ENCODE results near the gene STX10.

The STX10 gene

GRCh38 chr19:13118424-13119193 lies 31.6 kb downstream of the STX10 start:
- DNase-seq, result peak; percentile 60

DNA sequence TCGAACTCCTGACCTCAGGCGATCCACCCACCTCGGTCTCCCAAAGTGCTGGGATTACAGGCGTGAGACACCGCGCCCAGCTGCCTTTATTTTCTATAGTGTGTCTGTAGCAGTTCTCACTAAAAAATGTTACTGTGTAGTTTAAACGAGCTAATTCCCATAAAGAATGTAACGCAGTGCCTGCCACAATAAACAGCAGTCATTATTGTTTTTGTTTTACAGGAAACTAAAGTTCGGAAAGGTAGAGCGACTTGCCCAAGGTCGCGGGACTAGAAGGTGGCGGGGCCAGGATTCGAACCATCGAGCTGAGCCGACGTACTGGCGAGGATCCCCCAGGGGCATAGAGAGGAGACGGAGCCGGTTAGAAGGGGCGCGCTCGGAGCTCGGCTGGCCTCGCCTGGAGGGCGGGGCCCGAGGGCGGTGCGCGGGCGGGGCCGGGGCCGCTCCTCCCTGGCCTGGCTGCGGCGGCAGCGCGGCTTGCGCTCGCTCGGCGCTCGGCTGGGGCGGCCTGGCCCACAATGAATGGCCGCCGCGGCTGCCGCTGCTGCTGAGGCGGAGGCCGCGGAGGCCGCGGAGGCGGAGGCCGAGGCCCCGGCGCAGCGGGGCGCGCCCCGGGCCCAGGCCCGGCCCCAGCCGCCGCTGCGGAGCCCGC lies 32.3 kb downstream of the STX10 start, which contains the start of gene NACC1:
Gene NACC1, plus strand, starts transcription at position 493 of the 652 bp plus-strand sequence. CDS start 16,944 bp downstream, outside the sequence.
- peak; percentile 95 for DNase-seq

- no peak for DNase-seq
Measured at GRCh38 chr19:13117176-13117771, 32.9 kb downstream of the STX10 start.

DNA sequence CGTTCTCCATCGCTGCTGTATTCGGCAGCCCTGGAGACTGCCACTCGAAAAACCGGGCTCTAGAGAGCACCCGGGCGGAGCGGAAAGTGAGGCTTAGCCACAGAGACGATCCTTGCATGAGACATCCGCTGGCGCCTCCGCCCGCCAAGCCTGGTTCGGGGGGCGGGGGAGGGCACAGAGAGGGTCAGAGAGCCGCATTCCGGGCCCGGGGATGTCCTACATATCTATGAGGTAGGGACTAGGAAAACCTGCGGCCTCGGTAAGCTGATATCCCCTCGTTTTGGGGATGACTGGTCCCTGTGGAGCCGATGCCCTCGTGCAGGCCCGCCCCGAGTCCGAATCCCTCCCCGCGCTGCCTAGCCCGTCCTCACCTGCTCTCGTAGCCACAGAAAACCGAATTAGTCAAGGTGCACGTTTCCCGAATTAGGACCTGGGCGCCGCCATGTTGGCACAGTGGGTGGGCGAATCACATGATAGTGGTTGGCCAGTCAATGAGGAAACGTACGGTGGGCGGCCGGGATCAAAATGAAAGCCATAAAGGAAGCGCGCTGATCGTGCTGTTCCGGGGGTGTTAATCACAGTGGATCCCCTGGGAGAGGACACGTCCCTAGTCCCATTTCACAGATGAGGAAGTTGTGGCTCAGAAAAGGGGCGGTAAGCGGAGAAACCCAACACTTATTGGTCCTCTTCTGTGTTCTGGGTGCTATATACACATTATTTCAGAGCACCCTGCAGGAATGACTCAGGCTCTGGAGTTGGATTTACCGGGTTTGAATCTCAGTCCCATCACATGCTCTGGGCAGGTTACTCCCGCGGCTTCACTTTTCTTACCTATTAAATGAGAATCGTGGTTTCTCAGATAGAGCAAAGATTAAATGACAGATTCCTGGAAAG lies 33.6 kb downstream of the STX10 start, which contains the start of gene TRMT1:
Gene TRMT1, minus strand, starts transcription at position 459 of the 894 bp plus-strand sequence. Its CDS starts 341 bp downstream, at position 118.
- peak; percentile 95 for DNase-seq

DNA sequence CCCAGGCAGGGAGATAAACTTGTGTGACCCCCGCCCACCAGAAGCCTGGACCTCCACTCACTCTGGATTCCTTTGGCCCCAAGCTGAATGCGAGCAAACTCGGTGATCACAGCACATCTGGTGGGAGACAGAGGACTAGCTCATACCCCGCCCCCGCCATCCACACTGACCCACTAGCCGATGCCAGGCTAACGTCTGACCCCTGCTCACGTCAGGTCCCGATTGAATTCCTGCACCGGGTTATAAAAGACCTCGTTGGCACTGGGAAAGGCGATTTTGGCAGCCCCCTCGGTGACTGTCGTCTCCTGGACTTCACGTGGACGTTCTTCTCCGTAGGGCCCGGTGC lies 34.3 kb downstream of the STX10 start:
- DNase-seq, result no peak

DNA sequence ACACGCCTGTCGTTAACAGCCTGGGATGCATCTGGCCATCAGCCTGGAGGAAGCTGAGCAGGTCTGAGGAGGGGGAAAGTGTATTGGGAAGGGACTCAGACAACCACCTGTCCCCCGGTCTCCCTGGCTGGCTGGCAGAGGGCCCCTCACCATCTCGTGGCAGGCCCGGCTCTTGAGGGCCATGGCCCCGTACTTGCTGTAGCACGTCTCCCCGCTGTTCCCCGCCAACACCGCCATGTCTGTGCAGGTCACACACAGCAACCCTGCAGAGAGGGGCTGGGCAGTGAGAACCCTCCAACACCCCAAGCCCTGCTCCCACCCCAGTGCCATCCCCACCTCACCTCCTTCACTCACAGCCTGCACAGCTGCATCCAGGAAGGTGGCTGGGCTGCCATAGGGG lies 37.6 kb downstream of the STX10 start:
- DNase-seq, result no peak

GRCh38 chr19:13110099-13110610 lies 40.0 kb downstream of the STX10 start:
- DNase-seq, result no peak

- no peak for DNase-seq
Measured at GRCh38 chr19:13109361-13110098, 40.6 kb downstream of the STX10 start.

DNA sequence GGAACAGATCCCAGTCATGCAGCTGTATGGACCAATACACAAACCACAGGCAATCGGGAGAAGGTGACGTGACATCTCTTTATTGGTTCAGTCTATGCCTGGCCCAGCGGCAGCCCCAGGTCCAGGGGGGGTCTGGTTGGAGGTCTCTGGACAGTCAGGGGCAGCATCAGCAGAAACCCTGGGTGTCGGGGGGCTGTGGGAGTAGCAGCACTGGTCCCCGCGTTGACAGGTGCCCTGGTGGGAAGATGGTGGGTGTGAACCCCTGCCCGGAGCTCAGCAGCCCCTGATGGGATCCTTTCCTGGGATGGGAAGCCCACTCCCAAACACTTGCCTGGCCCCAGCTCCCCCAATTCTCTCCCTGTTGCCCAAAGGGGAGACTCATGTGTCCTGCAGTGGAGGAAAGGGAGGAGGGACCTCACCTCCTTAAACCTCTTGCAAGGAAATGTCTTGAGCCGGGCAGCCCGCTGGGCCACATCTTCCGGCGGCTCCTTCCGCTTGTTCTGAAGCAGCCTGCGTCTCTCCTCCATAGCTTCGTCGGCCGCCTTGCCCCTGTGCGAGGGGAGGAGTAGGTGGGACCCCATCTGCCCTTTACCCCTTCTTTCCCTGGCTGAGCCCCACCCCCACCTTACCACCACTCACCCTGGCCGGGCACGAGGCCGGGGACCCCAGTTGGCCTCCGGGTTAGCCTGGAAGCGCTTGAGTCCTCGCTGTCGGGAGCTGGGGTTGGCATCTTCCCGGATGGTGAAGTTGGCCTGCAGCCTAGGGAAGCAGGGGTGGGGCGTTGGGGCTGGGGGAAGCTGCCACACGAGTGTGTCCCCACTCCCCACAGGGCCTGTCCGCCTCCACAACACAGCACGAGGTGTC lies 45.1 kb downstream of the STX10 start:
- no peak for DNase-seq

DNA sequence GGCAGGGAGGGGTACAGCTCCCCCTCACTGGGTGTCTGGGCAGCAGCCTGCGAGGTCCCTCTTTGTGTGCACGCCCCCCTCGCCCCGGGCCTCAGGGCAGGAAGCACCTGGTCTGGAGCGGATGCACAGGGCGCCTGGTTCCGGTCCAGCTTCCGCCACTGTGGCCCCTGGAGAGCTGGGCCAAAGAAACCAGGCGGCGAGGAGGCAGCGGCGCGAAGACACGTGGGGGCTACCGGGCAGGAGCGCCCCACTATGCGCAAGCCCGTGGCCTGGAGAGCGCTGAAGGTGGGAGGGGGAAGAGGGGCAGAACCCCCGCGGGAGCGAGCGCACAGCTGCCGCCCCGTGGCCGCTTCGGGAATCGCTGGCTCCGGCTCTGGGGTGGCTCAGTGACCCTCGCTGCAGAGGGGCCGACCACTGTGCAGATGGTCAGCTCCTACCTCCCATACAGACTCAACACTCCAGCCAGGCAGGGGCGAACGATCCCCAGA lies 45.8 kb downstream of the STX10 start:
- peak; percentile 73 for DNase-seq

GRCh38 chr19:13103581-13104359 lies 46.4 kb downstream of the STX10 start:
- no peak for DNase-seq

- DNase-seq, result no peak
Measured at GRCh38 chr19:13102666-13103580, 47.3 kb downstream of the STX10 start, which contains the start of gene LYL1. TSS of gene LYL1 (minus strand) at chr19:13102858. CDS start at chr19:13101171, 1,687 bp downstream.

DNA sequence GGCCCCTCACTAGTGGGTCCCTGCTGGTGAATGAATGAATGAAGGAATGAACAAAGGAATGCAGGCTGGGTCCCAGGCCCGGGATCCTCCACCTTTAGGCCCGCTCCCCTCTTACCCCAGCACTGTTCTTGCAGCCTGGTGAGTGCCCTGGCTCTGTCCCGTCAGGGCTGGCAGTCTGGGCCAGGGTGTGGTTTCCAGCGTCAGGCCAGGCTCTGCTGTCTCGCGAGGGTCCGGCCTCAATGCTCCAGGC lies 47.8 kb downstream of the STX10 start:
- no peak for DNase-seq

GRCh38 chr19:13101590-13102415 lies 48.4 kb downstream of the STX10 start:
- no peak for DNase-seq

DNA sequence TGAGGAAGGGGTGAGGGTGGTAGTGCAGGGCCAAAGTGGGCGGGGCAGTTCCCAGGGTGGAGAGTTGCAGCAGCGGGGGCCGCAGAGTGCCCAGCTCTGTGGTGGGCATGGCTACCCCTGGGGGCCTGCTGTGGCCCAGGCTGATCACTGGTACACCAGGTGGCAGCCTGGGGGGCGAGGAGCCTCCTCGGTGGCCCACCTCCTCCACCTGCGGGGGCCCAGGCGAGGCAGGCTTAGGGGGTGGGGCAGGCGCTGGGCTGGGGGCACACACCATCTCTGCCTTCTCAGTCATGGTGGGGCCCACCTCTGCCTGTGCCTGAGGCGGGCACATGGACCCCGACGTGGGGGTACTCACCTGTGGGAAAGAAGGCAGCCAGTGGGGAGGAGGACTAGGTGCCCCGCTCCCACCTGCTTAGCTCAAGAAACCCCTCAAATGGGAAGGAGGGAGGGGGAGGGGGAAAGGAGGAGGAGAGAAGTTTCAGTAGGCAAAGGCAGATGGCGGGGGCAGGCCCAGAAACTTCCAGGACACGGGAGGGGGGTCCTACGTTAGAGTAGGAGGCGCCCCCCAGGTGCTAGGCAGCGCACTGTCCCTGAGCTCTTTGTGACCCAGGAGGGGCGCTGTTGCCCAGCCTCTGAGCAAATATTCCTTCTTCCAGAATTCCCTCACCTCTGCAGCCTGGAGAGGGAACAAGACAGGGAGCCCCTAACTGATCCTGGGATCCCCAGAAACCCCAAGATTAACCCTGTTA lies 49.2 kb downstream of the STX10 start:
- no peak for DNase-seq

GRCh38 chr19:13100031-13100588 lies 50.1 kb downstream of the STX10 start:
- DNase-seq, result no peak

Data from right forelimb (tissue), 1 donor.